Measurements from ENCODE around the gene PKIG. TPM values are rescaled to one million over a fixed set of nuclear protein-coding genes. Genes with fewer than 3 reads are reported as not detected.

The PKIG gene
- total RNA-seq, 2 experiments from 2014 or later, result 31.7 to 46.9 TPM

- no TSS peak for BruUV-seq (replicated peaks)
- intact Hi-C loops (cut with micrococcal nuclease; ENCODE audit: unreplicated experiment), result no loop called here
- CTCF ChIA-PET (ENCODE audit: unreplicated experiment), result interaction anchor here (1.0 kb wide), 1 partner anchor 10 kb away, joined by 3 read pairs; no protein-coding TSS in a partner anchor
These were observed 16.3 kb downstream of the PKIG start for GRCh38 chr20:44598423-44599305.

GRCh38 chr20:44599715-44600114 lies 17.3 kb downstream of the PKIG start:
- DNase-seq (ENCODE audit: low spot score), result no peak
- no TSS peak for BruUV-seq (replicated peaks)
- no peak overlapping the region for H3K4me2 ChIP-seq (ENCODE audit: low read length)
- H3K79me2 ChIP-seq (ENCODE audit: insufficient read depth, low read depth, low read length), result peaks cover 41% of the 10 kb centered on the region; the same call in 1 of the 2 replicates
- no peaks in the 10 kb centered on the region for H4K20me1 ChIP-seq (ENCODE audit: insufficient read depth, low read length)
- no peak overlapping the region for H2AFZ ChIP-seq (ENCODE audit: low read length)
- H3K9me2 ChIP-seq (ENCODE audit: insufficient read depth, low read length), result no peaks in the 10 kb centered on the region
- H3K9me3 ChIP-seq (ENCODE audit: low read length), result no peaks in the 10 kb centered on the region
- H3K4me3 ChIP-seq (ENCODE audit: low read depth, low read length, poor library complexity, severe bottlenecking), result no peak overlapping the region
- peaks cover 56% of the 10 kb centered on the region for H3K4me1 ChIP-seq (ENCODE audit: insufficient read depth, low read length, poor library complexity, severe bottlenecking)
- intact Hi-C loops (cut with micrococcal nuclease; ENCODE audit: unreplicated experiment), result no loop called here
- H3K36me3 ChIP-seq (ENCODE audit: insufficient read depth, low read length), result peaks cover 83% of the 10 kb centered on the region
- H3K27ac ChIP-seq (ENCODE audit: low read depth, low read length, poor library complexity, severe bottlenecking), result no peak overlapping the region
- TF ChIP-seq EZH2phosphoT487 (IDR thresholded peaks at IDR 0.05; ENCODE audit: borderline replicate concordance, low read depth, low read length) (no peak), CTCF (conservative IDR thresholded peaks at IDR 0.05; ENCODE audit: low read length) (no peak)
- POLR2A ChIA-PET, result interaction anchor here (1.5 kb wide), 1 partner anchor 13 kb away, joined by 12 read pairs; no protein-coding TSS in a partner anchor
- CTCF ChIA-PET (ENCODE audit: unreplicated experiment), result interaction anchor here (1.0 kb wide), 1 partner anchor 9 kb away, joined by 3 read pairs; no protein-coding TSS in a partner anchor

More at GRCh38 chr20:44598423-44599305, 16.3 kb downstream of the PKIG start:
- POLR2A ChIA-PET, result interaction anchor here (0.6 to 1.7 kb wide), 6 partner anchors 10 to 123 kb away, joined by 3 to 12 read pairs (median 5); partner anchors contain the start of genes PKIG and TTPAL
- DNase-seq (ENCODE audit: low spot score), result peak; percentile 40
- H2AFZ ChIP-seq (ENCODE audit: low read length), result no peak overlapping the region; the same call in 1 of the 2 replicates
- peak overlapping the region; percentile 58 for H3K4me2 ChIP-seq (ENCODE audit: low read length)
- H3K79me2 ChIP-seq (ENCODE audit: insufficient read depth, low read depth, low read length), result peaks cover 47% of the 10 kb centered on the region; the same call in 1 of the 2 replicates
- H3K4me1 ChIP-seq (ENCODE audit: insufficient read depth, low read length, poor library complexity, severe bottlenecking), result peaks cover 67% of the 10 kb centered on the region
- peaks cover 84% of the 10 kb centered on the region for H3K36me3 ChIP-seq (ENCODE audit: insufficient read depth, low read length)
- TF ChIP-seq EZH2phosphoT487 (IDR thresholded peaks at IDR 0.05; ENCODE audit: borderline replicate concordance, low read depth, low read length) (no peak), CTCF (conservative IDR thresholded peaks at IDR 0.05; ENCODE audit: low read length) (peak; percentile 40; the same call in 1 of the 2 replicates)
- H3K4me3 ChIP-seq (ENCODE audit: low read depth, low read length, poor library complexity, severe bottlenecking), result peak overlapping the region; percentile 4
- H3K9me2 ChIP-seq (ENCODE audit: insufficient read depth, low read length), result no peaks in the 10 kb centered on the region
- H4K20me1 ChIP-seq (ENCODE audit: insufficient read depth, low read length), result no peaks in the 10 kb centered on the region
- H3K27ac ChIP-seq (ENCODE audit: low read depth, low read length, poor library complexity, severe bottlenecking), result peak overlapping the region; percentile 31
- H3K9me3 ChIP-seq (ENCODE audit: low read length), result no peaks in the 10 kb centered on the region

Data from OCI-LY7 (cell line).